ENCODE measurements around the gene ELAC1. TPM values are rescaled to one million over a fixed set of nuclear protein-coding genes. Genes with fewer than 3 reads are reported as not detected.

The ELAC1 gene
- total and polyA plus RNA-seq, 2 of the 8 experiments (the other 6 are each of a cell fraction or from before 2014, with no cell fraction given), result 2.3 to 3.4 TPM

DNA sequence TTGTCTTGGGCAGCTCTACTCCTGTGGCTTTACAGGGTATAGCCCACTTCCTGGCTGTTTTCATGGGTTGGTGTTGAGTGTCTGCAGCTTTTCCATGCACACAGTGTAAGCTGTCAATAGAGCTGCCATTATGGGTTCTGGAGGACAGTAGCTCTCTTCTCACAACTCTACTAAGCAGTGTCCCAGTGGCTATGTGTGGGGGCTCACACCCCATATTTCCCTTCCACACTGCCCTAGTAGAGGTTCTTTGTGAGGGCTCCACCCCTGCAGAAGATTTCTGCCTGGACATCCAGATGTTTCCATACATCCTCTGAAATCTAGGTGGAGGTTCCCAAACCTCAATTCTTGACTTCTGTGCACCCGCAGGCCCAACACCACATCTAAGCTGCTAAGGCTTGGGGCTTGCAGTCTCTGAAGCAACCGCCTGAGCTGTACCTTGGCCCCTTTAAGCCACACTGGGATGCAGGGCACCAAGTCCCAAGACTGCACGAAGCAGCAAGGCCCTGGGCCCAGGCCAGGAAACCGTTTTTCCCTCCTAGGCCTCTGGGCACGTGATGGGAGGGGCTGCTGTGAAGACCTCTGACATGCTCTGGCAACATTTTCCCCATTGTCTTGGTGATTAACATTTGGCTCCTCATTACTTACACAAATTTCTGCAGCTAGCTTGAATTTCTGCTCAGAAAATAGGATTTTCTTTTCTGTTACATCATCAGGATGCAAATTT, 9.4 kb downstream of the ELAC1 start:
- DNase-seq (ENCODE audit: low read depth in 1 of 2, low spot score in 2 of 2) (no peak), FAIRE-seq (no peak)
- no peaks in the 10 kb centered on the region for H3K79me1 ChIP-seq (ENCODE audit: low read depth, low read length)
- H2BK5ac ChIP-seq (ENCODE audit: low read depth, low read length), result no peak overlapping the region
- H3K18ac ChIP-seq (ENCODE audit: extremely low read depth, low read length), result no peak overlapping the region
- no peaks in the 10 kb centered on the region for H4K20me1 ChIP-seq (replicated peaks in 1 of 2; ENCODE audit: control insufficient read depth in 1 of 2, insufficient read depth in 2 of 2, low read length in 2 of 2)
- no peaks in the 10 kb centered on the region for H3K27me3 ChIP-seq (replicated peaks in 1 of 4; ENCODE audit: control insufficient read depth in 3 of 4, extremely low read depth in 1 of 4, insufficient read depth in 3 of 4, low read length in 3 of 4)
- H3K56ac ChIP-seq (replicated peaks; ENCODE audit: insufficient read length, low read depth, low read length), result no peak overlapping the region
- ChIA-PET POLR2A (ENCODE audit: partially characterized antibody) (interaction anchor here (1.4 kb wide), 1 partner anchor 16 kb away, joined by 3 read pairs; no protein-coding TSS in a partner anchor), CTCF (ENCODE audit: partially characterized antibody) (interaction anchor here (0.6 kb wide), 2 partner anchors 8 to 130 kb away, joined by 3 read pairs; no protein-coding TSS in a partner anchor)
- peaks cover 0 to 17% (median 6%) of the 10 kb centered on the region in 4 experiments; a peak in 3 of 8 replicates for H3K36me3 ChIP-seq (ENCODE audit: control insufficient read depth in 2 of 4, insufficient read depth in 4 of 4, low read length in 3 of 4)
- no peaks in the 10 kb centered on the region for H3K4me1 ChIP-seq (replicated peaks in 1 of 4; ENCODE audit: control insufficient read depth in 3 of 4, insufficient read depth in 4 of 4, low read length in 3 of 4)
- no peaks in the 10 kb centered on the region for H3K23me2 ChIP-seq (ENCODE audit: low read depth, low read length)
- no peaks in the 10 kb centered on the region for H3K79me2 ChIP-seq (ENCODE audit: control insufficient read depth in 1 of 2, insufficient read depth in 2 of 2, low read length in 2 of 2)
- H3K14ac ChIP-seq (ENCODE audit: insufficient read length), result no peak overlapping the region
- H4K8ac ChIP-seq (ENCODE audit: extremely low read depth, insufficient read depth, low read length), result no peak overlapping the region
- no peak overlapping the region for H3K4me3 ChIP-seq (ENCODE audit: extremely low read depth in 1 of 4, insufficient read depth in 2 of 4, low read depth in 3 of 4, low read length in 4 of 4)
- H2BK15ac ChIP-seq (ENCODE audit: low read length), result no peak overlapping the region
- H2AK5ac ChIP-seq (ENCODE audit: low read depth, low read length), result no peak overlapping the region
- no peak overlapping the region for H3K4ac ChIP-seq (replicated peaks; ENCODE audit: insufficient read length, low read depth, low read length)
- no peak overlapping the region for H4K5ac ChIP-seq (ENCODE audit: insufficient read length, low read depth, low read length)
- no peak overlapping the region for H4K91ac ChIP-seq (replicated peaks; ENCODE audit: insufficient read length, low read length)
- H3K23ac ChIP-seq (ENCODE audit: insufficient read length), result no peak overlapping the region
- H2BK20ac ChIP-seq (ENCODE audit: low read length), result no peak overlapping the region
- no peak overlapping the region for H2BK12ac ChIP-seq (ENCODE audit: low read depth, low read length)
- no peak overlapping the region for H2BK120ac ChIP-seq (replicated peaks; ENCODE audit: low read depth, low read length)
- no peak overlapping the region for H2AFZ ChIP-seq (ENCODE audit: low read length)
- H3K9me3 ChIP-seq (ENCODE audit: insufficient read depth in 2 of 2, low read depth in 1 of 2, low read length in 1 of 2), result peaks cover 20 to 22% of the 10 kb centered on the region in 2 experiments
- H3K9ac ChIP-seq (replicated peaks in 1 of 4; ENCODE audit: extremely low read depth in 1 of 4, low read depth in 3 of 4, low read length in 3 of 4), result no peak overlapping the region
- WGBS, 2 experiments (ENCODE audit: extremely low coverage in 1 of 2, insufficient coverage in 1 of 2, insufficient read length in 1 of 2, insufficient replicate concordance in 2 of 2, low coverage in 1 of 2, low lambda C conversion rate in 2 of 2, missing lambda C conversion rate in 1 of 2), result 77% methylated on average over 5 of the region's 5 CpGs; no CpG with 5 or more reads in 1 of the 2 experiments
- no peak overlapping the region for H3K4me2 ChIP-seq (ENCODE audit: insufficient read depth in 1 of 2, low read depth in 2 of 2, low read length in 2 of 2)
- H3K27ac ChIP-seq (ENCODE audit: low read depth, low read length), result no peak overlapping the region
- TF ChIP-seq HDAC6 (IDR thresholded peaks at IDR 0.05; ENCODE audit: low read depth, low read length) (no peak), ZNF274 (IDR thresholded peaks at IDR 0.05; ENCODE audit: borderline replicate concordance, extremely low read depth, low read length) (no peak), RXRA (IDR thresholded peaks at IDR 0.05; ENCODE audit: insufficient read depth, low read depth, low read length) (no peak), TBP (IDR thresholded peaks at IDR 0.05; ENCODE audit: low read depth, low read length) (no peak), POU5F1 (IDR thresholded peaks at IDR 0.05; ENCODE audit: low read depth, low read length) (no peak), BCL11A (IDR thresholded peaks at IDR 0.05; ENCODE audit: low read depth in 2 of 2, low read length in 2 of 2) (no peak), TEAD4 (IDR thresholded peaks at IDR 0.05; ENCODE audit: low read depth, low read length) (no peak), EGR1 (IDR thresholded peaks at IDR 0.05; ENCODE audit: borderline replicate concordance, low read depth, low read length) (no peak), SUZ12 (IDR thresholded peaks at IDR 0.05; ENCODE audit: low read length) (no peak), NANOG (IDR thresholded peaks at IDR 0.05; ENCODE audit: insufficient read depth, low read depth, low read length, poor library complexity, severe bottlenecking) (no peak), KDM4A (IDR thresholded peaks at IDR 0.05; ENCODE audit: low read depth, low read length, severe bottlenecking) (no peak), SP1 (IDR thresholded peaks at IDR 0.05; ENCODE audit: low read depth, low read length) (no peak)
- TF ChIP-seq, protein P1, sequence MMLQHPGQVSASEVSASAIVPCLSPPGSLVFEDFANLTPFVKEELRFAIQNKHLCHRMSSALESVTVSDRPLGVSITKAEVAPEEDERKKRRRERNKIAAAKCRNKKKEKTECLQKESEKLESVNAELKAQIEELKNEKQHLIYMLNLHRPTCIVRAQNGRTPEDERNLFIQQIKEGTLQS (IDR thresholded peaks at IDR 0.05; ENCODE audit: insufficient read depth, low read depth, low read length), result no peak

Data from H1 (cell line).